HEK293T (cell line): Measurements from ENCODE around the gene RNF214.

Experiments
- CTCF ChIA-PET: fragments of 350-600 bp; formaldehyde crosslinking; extraction: SDS; loops from one replicate; lab custom pipeline; 2021; ENCODE audit warnings: antibody characterized with exemption, inconsistent platforms; lab: Yijun Ruan, JAX
- POLR2A ChIA-PET: fragments of 350-600 bp; formaldehyde crosslinking; extraction: SDS; loops from one replicate; lab custom pipeline; 2020; ENCODE audit warnings: antibody characterized with exemption, inconsistent platforms; lab: Yijun Ruan, JAX
- DNase-seq: peaks from one replicate; pipeline ENCODE4 v3.0.0; 2012; ENCODE audit warnings: mixed read lengths; ENCODE audit errors: extremely low spot score
- ARNT ChIP-seq: fragments of 450-650 bp; IDR thresholded peaks from 2 replicates; pipeline ENCODE4 v1.6.1; 2017; ENCODE audit warnings: mild to moderate bottlenecking
- BHLHE40 ChIP-seq: fragments of 450-650 bp; IDR thresholded peaks from 2 replicates; pipeline ENCODE4 v1.6.1; 2016; ENCODE audit warnings: mild to moderate bottlenecking, moderate library complexity, borderline replicate concordance
- CTBP1 ChIP-seq: fragments of 450-650 bp; IDR thresholded peaks from 2 replicates; pipeline ENCODE4 v1.6.1; 2016; ENCODE audit warnings: borderline replicate concordance
- ELF4 ChIP-seq: fragments of 450-650 bp; IDR thresholded peaks from 2 replicates; pipeline ENCODE4 v1.6.1; 2017; ENCODE audit warnings: antibody characterized with exemption
- FOXA1 ChIP-seq: fragments of 450-650 bp; IDR thresholded peaks from 2 replicates; pipeline ENCODE4 v1.6.1; 2016; ENCODE audit warnings: mild to moderate bottlenecking
- FOXK2 ChIP-seq: fragments of 450-650 bp; IDR thresholded peaks from 2 replicates; pipeline ENCODE4 v1.6.1; 2016; ENCODE audit warnings: mild to moderate bottlenecking
- FOXM1 ChIP-seq: fragments of 450-650 bp; IDR thresholded peaks from 2 replicates; pipeline ENCODE4 v1.6.1; 2017; ENCODE audit warnings: mild to moderate bottlenecking, borderline replicate concordance
- HDGF ChIP-seq: fragments of 450-650 bp; IDR thresholded peaks from 2 replicates; pipeline ENCODE4 v1.6.1; 2017; ENCODE audit warnings: antibody characterized with exemption, borderline replicate concordance
- L3MBTL2 ChIP-seq: fragments of 450-650 bp; conservative IDR thresholded peaks from 2 replicates; pipeline ENCODE4 v1.6.1; 2016; ENCODE audit warnings: mild to moderate bottlenecking
- LEF1 ChIP-seq: fragments of 450-650 bp; IDR thresholded peaks from 2 replicates; pipeline ENCODE4 v1.6.1; 2017; ENCODE audit warnings: mild to moderate bottlenecking, borderline replicate concordance
- NFRKB ChIP-seq: fragments of 450-650 bp; IDR thresholded peaks from 2 replicates; pipeline ENCODE4 v1.6.1; 2016; ENCODE audit warnings: mild to moderate bottlenecking, moderate library complexity
- SP1 ChIP-seq: fragments of 450-650 bp; IDR thresholded peaks from 2 replicates; pipeline ENCODE4 v1.6.1; 2017
- SUZ12 ChIP-seq: fragments of 450-650 bp; IDR thresholded peaks from 2 replicates; pipeline ENCODE4 v1.6.1; 2016; ENCODE audit warnings: mild to moderate bottlenecking
- TARDBP ChIP-seq: fragments of 450-650 bp; IDR thresholded peaks from 2 replicates; pipeline ENCODE4 v1.6.1; 2016
- ZNF384 ChIP-seq: fragments of 450-650 bp; IDR thresholded peaks from 2 replicates; pipeline ENCODE4 v1.6.1; 2016
- TF ChIP-seq, protein P1 (sequence below): fragments of 450-650 bp; IDR thresholded peaks from 2 replicates; pipeline ENCODE4 v1.6.1; 2016

The RNF214 gene

GRCh38 chr11:117300283-117300663, 67.8 kb downstream of the RNF214 start:
- DNase-seq, result no peak
- CTCF ChIA-PET, result no interaction called here
- TF ChIP-seq SP1, result no peak
- TF ChIP-seq FOXK2, result no peak
- no peak for TF ChIP-seq FOXM1
- TF ChIP-seq BHLHE40, result no peak
- TF ChIP-seq, protein P1, sequence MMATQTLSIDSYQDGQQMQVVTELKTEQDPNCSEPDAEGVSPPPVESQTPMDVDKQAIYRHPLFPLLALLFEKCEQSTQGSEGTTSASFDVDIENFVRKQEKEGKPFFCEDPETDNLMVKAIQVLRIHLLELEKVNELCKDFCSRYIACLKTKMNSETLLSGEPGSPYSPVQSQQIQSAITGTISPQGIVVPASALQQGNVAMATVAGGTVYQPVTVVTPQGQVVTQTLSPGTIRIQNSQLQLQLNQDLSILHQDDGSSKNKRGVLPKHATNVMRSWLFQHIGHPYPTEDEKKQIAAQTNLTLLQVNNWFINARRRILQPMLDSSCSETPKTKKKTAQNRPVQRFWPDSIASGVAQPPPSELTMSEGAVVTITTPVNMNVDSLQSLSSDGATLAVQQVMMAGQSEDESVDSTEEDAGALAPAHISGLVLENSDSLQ, result no peak
- no peak for TF ChIP-seq ARNT
- no peak for TF ChIP-seq SUZ12
- no peak for TF ChIP-seq NFRKB
- TF ChIP-seq FOXA1, result no peak
- TF ChIP-seq TARDBP, result no peak
- no peak for TF ChIP-seq L3MBTL2
- no peak for TF ChIP-seq ZNF384
- no peak for TF ChIP-seq HDGF
- no peak for TF ChIP-seq CTBP1
- TF ChIP-seq LEF1, result no peak
- POLR2A ChIA-PET, result no interaction called here

DNA sequence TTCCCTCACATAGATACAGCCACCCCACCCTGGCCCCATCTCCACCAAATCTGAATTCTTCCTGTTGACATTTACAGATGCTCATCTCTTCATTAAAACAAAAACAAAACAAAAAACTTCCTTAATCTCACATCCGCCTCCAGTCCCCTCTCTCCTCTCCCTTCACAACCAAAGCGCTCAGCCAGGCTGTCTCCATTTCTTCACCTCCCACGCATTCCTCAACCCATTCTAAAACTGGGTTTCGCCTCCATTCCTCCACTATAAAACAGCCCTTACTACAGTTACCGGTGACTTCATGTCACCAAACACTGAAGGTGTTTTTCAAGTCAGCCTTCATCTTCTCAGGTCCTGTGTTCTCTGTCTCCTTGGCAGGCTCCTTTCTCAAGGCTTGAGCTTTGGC, 68.3 kb downstream of the RNF214 start:
- POLR2A ChIA-PET, result no interaction called here
- DNase-seq, result no peak
- no peak for TF ChIP-seq ZNF384
- no peak for TF ChIP-seq FOXK2
- no peak for TF ChIP-seq CTBP1
- TF ChIP-seq ARNT, result no peak
- no peak for TF ChIP-seq LEF1
- TF ChIP-seq TARDBP, result no peak
- no peak for TF ChIP-seq SP1
- TF ChIP-seq HDGF, result no peak
- TF ChIP-seq, protein P1, result no peak
- TF ChIP-seq NFRKB, result no peak
- no peak for TF ChIP-seq L3MBTL2
- TF ChIP-seq ELF4, result no peak
- no peak for TF ChIP-seq BHLHE40
- TF ChIP-seq FOXA1, result no peak
- TF ChIP-seq FOXM1, result no peak
- no peak for TF ChIP-seq SUZ12
- CTCF ChIA-PET, result no interaction called here

- TF ChIP-seq LEF1, result no peak
- no peak for TF ChIP-seq CTBP1
- TF ChIP-seq, protein P1, result no peak
- no peak for TF ChIP-seq FOXM1
- no peak for TF ChIP-seq FOXK2
- TF ChIP-seq HDGF, result no peak
- TF ChIP-seq SUZ12, result no peak
- TF ChIP-seq L3MBTL2, result no peak
- TF ChIP-seq TARDBP, result no peak
- TF ChIP-seq ARNT, result no peak
- TF ChIP-seq FOXA1, result no peak
- no peak for TF ChIP-seq NFRKB
- no peak for TF ChIP-seq ELF4
- no peak for TF ChIP-seq ZNF384
- no peak for TF ChIP-seq SP1
- TF ChIP-seq BHLHE40, result no peak
- no peak for DNase-seq
- ChIA-PET POLR2A (no interaction called here), CTCF (no interaction called here)
These were observed 69.8 kb downstream of the RNF214 start for GRCh38 chr11:117302228-117302627.

- ChIA-PET POLR2A (interaction anchor here (0.9 kb wide), 1 partner anchor 1075 kb away, joined by 3 read pairs; no protein-coding TSS in a partner anchor), CTCF (interaction anchor here (0.6 kb wide), 1 partner anchor 32 kb away, joined by 4 read pairs; no protein-coding TSS in a partner anchor)
- DNase-seq, result no peak
- no peak for TF ChIP-seq LEF1
- TF ChIP-seq, protein P1, result no peak
- no peak for TF ChIP-seq HDGF
- TF ChIP-seq ZNF384, result no peak
These were observed 70.6 kb downstream of the RNF214 start for GRCh38 chr11:117303101-117303500.

- ChIA-PET POLR2A (interaction anchor here (0.9 kb wide), 1 partner anchor 1075 kb away, joined by 3 read pairs; no protein-coding TSS in a partner anchor), CTCF (no interaction called here)
- DNase-seq, result no peak
- TF ChIP-seq FOXK2 (no peak), BHLHE40 (no peak), FOXA1 (no peak), ELF4 (no peak)
These were observed 71.3 kb downstream of the RNF214 start for GRCh38 chr11:117303646-117304315.

DNA sequence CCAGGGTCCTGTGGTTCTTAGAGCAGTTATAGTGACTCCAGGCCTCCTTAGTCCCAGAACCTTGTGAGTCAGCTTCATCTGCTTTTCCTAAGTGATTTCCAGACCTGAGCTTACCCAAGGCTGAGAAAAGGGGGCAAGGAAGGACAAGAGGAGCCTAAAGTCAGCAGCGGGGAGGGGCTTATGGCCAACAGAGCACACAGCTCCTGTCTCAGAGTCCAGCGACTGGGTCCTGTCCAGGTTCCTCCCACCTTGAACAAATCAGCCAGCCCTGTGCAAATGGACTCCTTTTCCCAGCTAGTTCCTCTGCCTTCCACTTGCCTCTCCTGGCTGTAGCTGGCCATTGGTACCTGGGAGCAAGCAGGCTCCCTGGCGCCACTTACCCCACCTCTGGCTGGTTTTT, 72.7 kb downstream of the RNF214 start:
- no peak for DNase-seq
- TF ChIP-seq ARNT, result no peak
- TF ChIP-seq CTBP1, result no peak
- TF ChIP-seq HDGF, result no peak
- no peak for TF ChIP-seq SP1
- TF ChIP-seq ELF4, result no peak
- TF ChIP-seq ZNF384, result no peak
- no peak for TF ChIP-seq BHLHE40
- TF ChIP-seq NFRKB, result no peak
- no peak for TF ChIP-seq L3MBTL2
- no peak for TF ChIP-seq TARDBP
- TF ChIP-seq SUZ12, result no peak
- no peak for TF ChIP-seq LEF1
- TF ChIP-seq, protein P1, result no peak
- TF ChIP-seq FOXK2, result no peak
- TF ChIP-seq FOXA1, result no peak
- TF ChIP-seq FOXM1, result no peak
- CTCF ChIA-PET, result no interaction called here
- POLR2A ChIA-PET, result no interaction called here
